ENCODE data around the gene TMEM121. TPM values are rescaled to one million over a fixed set of nuclear protein-coding genes. Genes with fewer than 3 reads are reported as not detected.

The TMEM121 gene
- total RNA-seq, 1 donor = 1.8 TPM

GRCh38 chr14:105508601-105509000, 17.8 kb upstream of the TMEM121 start:
- TF ChIP-seq, protein P1, sequence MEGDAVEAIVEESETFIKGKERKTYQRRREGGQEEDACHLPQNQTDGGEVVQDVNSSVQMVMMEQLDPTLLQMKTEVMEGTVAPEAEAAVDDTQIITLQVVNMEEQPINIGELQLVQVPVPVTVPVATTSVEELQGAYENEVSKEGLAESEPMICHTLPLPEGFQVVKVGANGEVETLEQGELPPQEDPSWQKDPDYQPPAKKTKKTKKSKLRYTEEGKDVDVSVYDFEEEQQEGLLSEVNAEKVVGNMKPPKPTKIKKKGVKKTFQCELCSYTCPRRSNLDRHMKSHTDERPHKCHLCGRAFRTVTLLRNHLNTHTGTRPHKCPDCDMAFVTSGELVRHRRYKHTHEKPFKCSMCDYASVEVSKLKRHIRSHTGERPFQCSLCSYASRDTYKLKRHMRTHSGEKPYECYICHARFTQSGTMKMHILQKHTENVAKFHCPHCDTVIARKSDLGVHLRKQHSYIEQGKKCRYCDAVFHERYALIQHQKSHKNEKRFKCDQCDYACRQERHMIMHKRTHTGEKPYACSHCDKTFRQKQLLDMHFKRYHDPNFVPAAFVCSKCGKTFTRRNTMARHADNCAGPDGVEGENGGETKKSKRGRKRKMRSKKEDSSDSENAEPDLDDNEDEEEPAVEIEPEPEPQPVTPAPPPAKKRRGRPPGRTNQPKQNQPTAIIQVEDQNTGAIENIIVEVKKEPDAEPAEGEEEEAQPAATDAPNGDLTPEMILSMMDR (IDR thresholded peaks at IDR 0.05; ENCODE audit: extremely low read depth, low read depth, low read length) = no peak

DNA sequence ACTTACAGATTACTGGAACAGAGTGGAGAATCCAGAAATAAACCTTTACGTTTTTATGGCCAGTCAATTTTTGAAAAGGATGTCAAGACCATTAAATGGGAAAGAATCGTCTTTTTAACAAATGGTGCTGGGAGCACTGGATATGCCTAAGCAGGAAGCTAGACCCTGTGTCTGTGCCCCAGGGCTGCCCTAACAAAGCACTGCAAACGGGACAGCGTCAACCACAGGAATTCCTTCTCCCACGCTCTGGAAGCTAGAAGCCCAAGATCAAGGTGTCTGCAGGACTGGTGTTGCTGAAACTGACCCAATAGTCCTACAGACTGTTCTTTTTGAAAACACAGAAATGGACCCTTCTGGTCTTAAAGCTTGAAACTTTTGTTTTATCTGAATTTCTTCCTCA, 9.3 kb upstream of the TMEM121 start:
- H3K4me2 ChIP-seq (ENCODE audit: insufficient read depth, low read length) = no peak overlapping the region
- no peaks in the 10 kb centered on the region for H4K20me1 ChIP-seq (ENCODE audit: insufficient read depth, low read length)
- DNase-seq (ENCODE audit: insufficient read length, low spot score, missing footprints) = no peak
- H3K4me1 ChIP-seq (ENCODE audit: insufficient read depth, low read length) = no peaks in the 10 kb centered on the region
- TF ChIP-seq, protein P1 (IDR thresholded peaks at IDR 0.05; ENCODE audit: extremely low read depth, low read depth, low read length) = no peak
- no peaks in the 10 kb centered on the region for H3K9me3 ChIP-seq (ENCODE audit: low read depth, low read length)
- peaks cover 12% of the 10 kb centered on the region for H3K27me3 ChIP-seq (ENCODE audit: insufficient read depth, low read length)
- H2AFZ ChIP-seq (ENCODE audit: low read length) = no peak overlapping the region
- no peaks in the 10 kb centered on the region for H3K79me2 ChIP-seq (ENCODE audit: insufficient read depth, low read length)
- no peaks in the 10 kb centered on the region for H3K36me3 ChIP-seq (ENCODE audit: insufficient read depth, low read length)
- no peak overlapping the region for H3K4me3 ChIP-seq (ENCODE audit: insufficient read depth, low read length)
- H3K27ac ChIP-seq (ENCODE audit: low read depth, low read length) = no peak overlapping the region

More at GRCh38 chr14:105508601-105509000, 17.8 kb upstream of the TMEM121 start:
- Histone ChIP-seq H2AFZ (ENCODE audit: low read length) (no peak overlapping the region), H3K4me3 (ENCODE audit: insufficient read depth, low read length) (no peak overlapping the region), H3K36me3 (ENCODE audit: insufficient read depth, low read length) (no peaks in the 10 kb centered on the region), H3K4me2 (ENCODE audit: insufficient read depth, low read length) (no peak overlapping the region), H3K27ac (ENCODE audit: low read depth, low read length) (no peak overlapping the region), H3K4me1 (ENCODE audit: insufficient read depth, low read length) (no peaks in the 10 kb centered on the region), H3K79me2 (ENCODE audit: insufficient read depth, low read length) (no peaks in the 10 kb centered on the region), H3K27me3 (ENCODE audit: insufficient read depth, low read length) (peaks cover 11% of the 10 kb centered on the region), H4K20me1 (ENCODE audit: insufficient read depth, low read length) (no peaks in the 10 kb centered on the region), H3K9me3 (ENCODE audit: low read depth, low read length) (no peaks in the 10 kb centered on the region)
- DNase-seq (ENCODE audit: insufficient read length, low spot score, missing footprints) = no peak

- Histone ChIP-seq H2AFZ (ENCODE audit: low read length) (no peak overlapping the region), H3K4me1 (ENCODE audit: insufficient read depth, low read length) (no peaks in the 10 kb centered on the region), H3K4me2 (ENCODE audit: insufficient read depth, low read length) (no peak overlapping the region), H4K20me1 (ENCODE audit: insufficient read depth, low read length) (no peaks in the 10 kb centered on the region), H3K9me3 (ENCODE audit: low read depth, low read length) (no peaks in the 10 kb centered on the region), H3K36me3 (ENCODE audit: insufficient read depth, low read length) (no peaks in the 10 kb centered on the region), H3K27ac (ENCODE audit: low read depth, low read length) (no peak overlapping the region), H3K4me3 (ENCODE audit: insufficient read depth, low read length) (no peak overlapping the region), H3K79me2 (ENCODE audit: insufficient read depth, low read length) (no peaks in the 10 kb centered on the region), H3K27me3 (ENCODE audit: insufficient read depth, low read length) (peaks cover 14% of the 10 kb centered on the region)
- TF ChIP-seq, protein P1 (IDR thresholded peaks at IDR 0.05; ENCODE audit: extremely low read depth, low read depth, low read length) = no peak
- peak; percentile 30 for DNase-seq (ENCODE audit: insufficient read length, low spot score, missing footprints)
Observed at GRCh38 chr14:105519946-105520698, 6.3 kb upstream of the TMEM121 start.

GRCh38 chr14:105525326-105525725, 1.1 kb upstream of the TMEM121 start:
- H3K4me1 ChIP-seq (ENCODE audit: insufficient read depth, low read length) = peaks cover 5% of the 10 kb centered on the region
- H2AFZ ChIP-seq (ENCODE audit: low read length) = no peak overlapping the region
- TF ChIP-seq, protein P1 (IDR thresholded peaks at IDR 0.05; ENCODE audit: extremely low read depth, low read depth, low read length) = no peak
- H3K4me3 ChIP-seq (ENCODE audit: insufficient read depth, low read length) = no peak overlapping the region
- DNase-seq (ENCODE audit: insufficient read length, low spot score, missing footprints) = no peak
- no peaks in the 10 kb centered on the region for H3K36me3 ChIP-seq (ENCODE audit: insufficient read depth, low read length)
- H3K4me2 ChIP-seq (ENCODE audit: insufficient read depth, low read length) = no peak overlapping the region
- H3K79me2 ChIP-seq (ENCODE audit: insufficient read depth, low read length) = no peaks in the 10 kb centered on the region
- no peaks in the 10 kb centered on the region for H4K20me1 ChIP-seq (ENCODE audit: insufficient read depth, low read length)
- H3K27me3 ChIP-seq (ENCODE audit: insufficient read depth, low read length) = peaks cover 6% of the 10 kb centered on the region
- no peak overlapping the region for H3K27ac ChIP-seq (ENCODE audit: low read depth, low read length)
- no peaks in the 10 kb centered on the region for H3K9me3 ChIP-seq (ENCODE audit: low read depth, low read length)
